Stimulated activated CD8-positive, alpha-beta memory T cell treated with anti-CD3 and anti-CD28 coated beads, Interleukin-12 subunit alpha, Interleukin-12 subunit beta, amount 100 ng/mL, for 4 hours (primary cell): ENCODE results near the gene TGIF2.
A peak's percentile ranks its signal among the peaks of the same experiment; 100 is the strongest.
"Not testable (repeated sequence)": the region's sequence is repeated elsewhere in the genome, so short reads cannot be mapped to it uniquely, and the experiment has no call there.

ENCODE experiments used
- DNase-seq: peaks from one replicate; pipeline ENCODE4 v3.0.0-alpha.2; 2020; ENCODE audit warnings: low read depth

Gene TGIF2

DNA sequence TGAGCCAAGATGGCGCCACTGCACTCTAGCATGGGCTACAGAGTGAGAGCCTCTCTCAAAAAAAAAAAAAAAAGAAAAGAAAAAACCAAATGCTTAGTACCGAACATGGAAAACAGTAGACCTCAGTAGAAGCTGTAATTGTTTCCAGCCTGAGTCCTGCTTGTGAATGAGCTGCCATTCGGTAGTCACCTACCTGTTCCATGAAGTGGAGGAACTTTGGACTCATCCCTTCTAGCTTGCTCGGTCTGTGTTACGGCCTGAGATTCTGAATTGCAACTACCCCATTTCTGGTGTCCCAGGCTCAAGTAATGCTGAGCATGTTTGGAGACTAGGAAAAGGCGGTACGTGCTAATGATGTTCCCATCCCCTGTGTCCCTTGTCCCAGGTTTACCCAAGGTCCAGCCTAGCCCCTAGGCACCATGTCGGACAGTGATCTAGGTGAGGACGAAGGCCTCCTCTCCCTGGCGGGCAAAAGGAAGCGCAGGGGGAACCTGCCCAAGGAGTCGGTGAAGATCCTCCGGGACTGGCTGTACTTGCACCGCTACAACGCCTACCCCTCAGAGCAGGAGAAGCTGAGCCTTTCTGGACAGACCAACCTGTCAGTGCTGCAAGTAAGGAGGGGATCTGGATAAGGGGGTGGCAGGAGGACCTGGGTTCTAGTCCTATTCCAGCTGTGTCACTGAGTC, 5.1 kb downstream of the TGIF2 start:
- no peak for DNase-seq

- DNase-seq = no peak
These were observed 6.7 kb downstream of the TGIF2 start for GRCh38 chr20:36579996-36580545.

- DNase-seq = no peak
These were observed 8.9 kb downstream of the TGIF2 start for GRCh38 chr20:36582322-36582721.

DNA sequence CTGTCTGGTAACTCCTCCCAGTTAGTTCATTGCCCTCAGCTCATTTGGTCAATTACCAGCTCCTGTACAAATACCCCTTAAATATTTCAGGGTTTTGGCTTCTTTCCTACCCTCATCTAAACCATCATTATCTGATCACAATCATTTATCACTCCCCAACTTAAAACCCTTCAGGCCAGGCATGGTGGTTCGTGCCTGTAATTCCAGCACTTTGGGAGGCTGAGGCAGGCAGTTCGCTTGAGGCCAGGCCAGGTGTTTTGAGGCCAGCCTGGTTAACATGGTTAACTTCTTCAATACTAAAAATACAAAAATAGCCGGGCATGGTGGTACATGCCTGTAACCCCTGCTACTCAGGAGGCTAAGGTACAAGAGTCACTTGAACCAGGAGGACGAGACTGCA, 9.4 kb downstream of the TGIF2 start:
- DNase-seq = no peak

DNA sequence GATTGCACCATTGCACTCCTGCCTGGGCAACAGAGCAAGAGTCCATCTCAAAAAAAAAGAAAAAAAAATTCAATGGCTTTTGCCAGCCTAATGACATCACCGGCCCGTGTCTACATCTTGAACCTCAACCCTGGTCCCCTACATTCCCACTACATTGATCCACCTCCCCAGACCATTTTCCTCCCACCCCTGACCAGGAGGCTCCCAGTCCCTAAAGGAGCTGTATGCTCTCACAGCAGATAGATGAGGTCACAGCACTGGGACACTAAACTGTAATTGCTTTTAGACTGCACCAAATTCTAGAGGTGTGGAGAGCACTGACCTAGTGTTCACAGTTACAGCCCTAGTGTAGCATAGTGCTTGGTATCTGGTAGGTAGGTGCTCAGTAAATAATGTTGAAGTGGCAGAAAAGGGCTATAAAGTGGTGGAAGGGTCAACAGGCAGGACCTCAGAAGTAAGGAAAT, 10.7 kb downstream of the TGIF2 start:
- no peak for DNase-seq

DNA sequence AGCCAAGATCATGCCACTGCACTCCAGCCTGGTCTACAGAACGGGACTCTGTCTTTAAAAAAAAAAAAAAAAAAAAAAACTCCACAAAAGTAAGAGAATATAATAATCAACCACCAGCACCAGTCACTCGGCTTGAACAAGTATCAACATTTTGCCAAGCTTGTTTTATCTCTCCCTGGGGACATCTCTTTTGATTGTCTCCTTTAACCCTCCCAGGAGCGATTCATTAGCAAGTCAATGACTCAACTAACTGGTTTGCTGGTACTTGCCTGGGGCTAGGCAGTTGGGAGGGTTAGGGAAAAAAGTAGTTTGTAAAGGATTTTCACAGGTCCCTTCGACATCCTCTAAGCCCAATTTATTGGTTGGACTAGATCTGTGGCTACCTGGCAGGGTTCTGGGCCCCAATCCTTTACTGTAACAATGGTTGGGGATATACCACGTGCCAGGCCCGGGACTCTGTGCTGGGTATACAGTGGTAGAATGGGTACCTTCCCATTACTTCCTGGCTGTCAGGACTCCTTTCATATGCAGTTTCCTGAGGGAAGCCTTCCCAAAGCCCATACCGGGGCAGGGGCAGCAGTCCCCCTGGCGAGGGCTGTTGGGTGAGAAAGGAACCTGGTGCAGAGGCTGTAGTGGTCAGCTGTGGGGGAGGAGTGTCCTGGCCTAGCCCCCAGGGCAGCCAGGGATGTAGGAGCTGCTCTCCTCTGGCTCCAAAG, 12.2 kb downstream of the TGIF2 start:
- no peak for DNase-seq

DNA sequence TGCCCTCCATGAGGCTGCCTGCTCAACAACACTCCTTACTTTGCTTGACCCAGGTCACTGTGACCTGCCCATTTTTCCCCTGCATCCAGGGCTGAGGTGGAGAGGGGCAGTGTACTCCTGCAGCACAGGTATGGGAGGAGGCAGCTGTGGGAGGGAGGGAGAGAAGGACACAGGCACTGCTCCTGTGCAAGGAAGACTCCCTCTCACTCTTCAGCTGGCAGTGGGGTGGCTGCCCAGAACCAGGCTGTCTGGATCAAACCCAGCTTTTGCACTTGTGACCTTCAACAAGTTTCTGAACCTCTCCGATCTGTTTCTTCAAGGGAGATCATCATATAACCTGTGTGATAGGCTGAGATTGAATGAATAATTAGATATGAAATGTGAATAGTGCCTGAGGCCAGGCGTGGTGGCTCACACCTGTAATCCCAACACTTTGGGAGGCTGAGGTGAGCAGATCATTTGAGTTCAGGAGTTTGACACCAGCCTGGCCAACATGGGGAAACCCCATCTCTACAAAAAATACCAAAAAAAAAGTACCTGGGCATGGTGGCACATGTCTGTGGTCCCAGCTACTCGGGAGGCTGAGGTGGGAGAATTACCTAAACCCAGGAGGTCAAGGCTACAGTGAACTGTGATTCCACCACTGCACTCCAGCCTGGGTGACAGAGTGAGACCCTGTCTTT, 14.1 kb downstream of the TGIF2 start:
- DNase-seq = no peak

- no peak for DNase-seq
These were observed 17.9 kb downstream of the TGIF2 start for GRCh38 chr20:36591281-36591680.

- peak; percentile 28 for DNase-seq
These were observed 18.7 kb downstream of the TGIF2 start for GRCh38 chr20:36591854-36592641.

DNA sequence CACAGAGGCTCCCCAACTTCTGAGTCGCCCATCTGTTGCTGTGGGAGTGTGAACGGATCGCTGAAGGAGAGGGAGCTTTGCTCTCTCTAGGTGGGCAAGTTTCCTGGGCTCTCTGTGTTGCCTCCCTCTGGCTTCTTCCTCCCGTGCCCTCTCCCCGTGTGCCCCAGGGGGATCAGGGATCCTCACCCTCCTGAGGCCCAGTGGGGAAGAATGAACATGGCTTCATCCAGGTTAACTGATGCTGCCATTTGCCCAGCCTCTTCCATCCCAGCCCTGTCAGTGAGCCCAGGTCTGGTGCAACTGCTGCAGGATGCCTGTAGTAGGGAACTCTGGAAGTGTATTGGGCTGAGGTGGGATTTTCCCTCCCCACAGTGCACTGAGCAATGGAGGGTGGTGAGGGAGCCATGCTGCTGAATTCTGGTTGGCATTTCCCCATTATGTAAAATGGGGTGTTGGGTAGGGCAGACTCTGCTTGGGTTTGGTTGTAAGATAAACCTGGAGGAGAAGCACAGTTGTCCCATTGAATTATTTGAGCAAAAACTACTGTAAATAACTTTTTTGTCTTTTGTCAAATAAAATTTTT, 20.0 kb downstream of the TGIF2 start:
- no peak for DNase-seq

DNA sequence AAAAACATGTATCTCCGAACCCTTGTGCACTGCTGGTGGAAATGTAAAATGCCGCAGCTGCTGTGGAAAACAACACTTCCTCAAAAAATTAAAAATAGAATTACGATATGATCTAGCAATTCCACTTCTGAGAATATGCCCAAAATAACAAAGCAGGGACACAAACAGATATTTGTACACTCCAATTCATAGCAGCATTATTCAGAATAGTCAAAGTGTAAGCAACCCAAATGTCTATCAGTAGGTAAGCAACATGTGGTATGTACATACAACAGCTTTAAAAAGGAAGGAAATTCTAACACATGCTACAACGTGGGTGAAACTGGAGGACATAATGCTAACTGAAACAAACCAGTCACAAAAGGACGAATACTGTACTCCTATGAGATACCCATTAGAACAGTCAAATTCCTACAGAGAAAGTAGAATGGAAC, 26.5 kb downstream of the TGIF2 start:
- DNase-seq = no peak

- no peak for DNase-seq
These were observed 28.1 kb downstream of the TGIF2 start for GRCh38 chr20:36601540-36601939.

- DNase-seq = peak; percentile 26
These were observed 31.6 kb downstream of the TGIF2 start for GRCh38 chr20:36604952-36605398.

- peak; percentile 99 for DNase-seq
These were observed 32.2 kb downstream of the TGIF2 start, which contains the start of gene RAB5IF for GRCh38 chr20:36605399-36606157. TSS of gene RAB5IF (plus strand) at chr20:36605779. CDS start at chr20:36605952, 173 bp downstream.

DNA sequence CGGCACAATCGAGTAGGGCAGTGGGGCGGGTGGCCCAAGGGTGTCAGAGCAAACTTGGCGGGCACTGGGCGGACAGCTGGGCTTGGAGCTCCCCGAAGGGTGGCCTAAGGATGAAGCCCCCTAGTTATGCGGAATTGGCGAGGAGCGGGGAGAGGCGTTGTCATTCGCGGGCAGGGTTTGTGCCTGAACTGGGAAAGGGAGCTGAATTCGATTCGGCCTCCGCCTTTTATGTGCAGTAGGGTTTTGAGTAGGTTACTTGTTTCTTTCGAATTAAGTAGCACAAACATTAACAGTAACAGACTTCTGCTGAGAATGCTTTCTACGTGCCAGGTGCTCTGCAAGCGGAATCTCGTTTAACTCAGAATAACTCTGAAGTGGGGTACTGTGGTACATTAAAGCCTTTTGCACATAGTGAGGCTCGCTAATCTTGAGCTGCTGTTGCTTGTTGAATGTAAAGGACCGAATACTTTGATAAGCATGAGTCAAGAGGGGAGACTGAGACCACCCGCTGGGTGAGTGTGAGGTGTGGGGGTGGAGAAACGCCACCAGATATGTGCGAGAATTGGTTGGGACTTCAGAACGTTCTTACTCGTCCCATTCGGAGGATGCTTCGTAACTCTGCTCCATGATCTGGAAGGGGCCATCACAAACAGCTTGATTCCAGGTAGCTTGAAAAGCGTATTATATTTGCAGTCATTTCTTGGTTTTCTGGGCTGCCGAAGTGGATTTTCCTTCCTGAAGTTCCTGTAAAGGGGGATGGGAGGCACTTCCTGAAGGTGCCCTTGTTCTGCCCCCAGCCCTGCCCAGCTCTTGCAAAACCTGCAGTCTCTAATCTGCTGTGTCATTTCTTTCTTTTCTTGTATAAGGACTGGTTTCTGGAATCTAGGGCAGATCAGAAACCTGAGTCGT, 33.0 kb downstream of the TGIF2 start:
- no peak for DNase-seq

DNA sequence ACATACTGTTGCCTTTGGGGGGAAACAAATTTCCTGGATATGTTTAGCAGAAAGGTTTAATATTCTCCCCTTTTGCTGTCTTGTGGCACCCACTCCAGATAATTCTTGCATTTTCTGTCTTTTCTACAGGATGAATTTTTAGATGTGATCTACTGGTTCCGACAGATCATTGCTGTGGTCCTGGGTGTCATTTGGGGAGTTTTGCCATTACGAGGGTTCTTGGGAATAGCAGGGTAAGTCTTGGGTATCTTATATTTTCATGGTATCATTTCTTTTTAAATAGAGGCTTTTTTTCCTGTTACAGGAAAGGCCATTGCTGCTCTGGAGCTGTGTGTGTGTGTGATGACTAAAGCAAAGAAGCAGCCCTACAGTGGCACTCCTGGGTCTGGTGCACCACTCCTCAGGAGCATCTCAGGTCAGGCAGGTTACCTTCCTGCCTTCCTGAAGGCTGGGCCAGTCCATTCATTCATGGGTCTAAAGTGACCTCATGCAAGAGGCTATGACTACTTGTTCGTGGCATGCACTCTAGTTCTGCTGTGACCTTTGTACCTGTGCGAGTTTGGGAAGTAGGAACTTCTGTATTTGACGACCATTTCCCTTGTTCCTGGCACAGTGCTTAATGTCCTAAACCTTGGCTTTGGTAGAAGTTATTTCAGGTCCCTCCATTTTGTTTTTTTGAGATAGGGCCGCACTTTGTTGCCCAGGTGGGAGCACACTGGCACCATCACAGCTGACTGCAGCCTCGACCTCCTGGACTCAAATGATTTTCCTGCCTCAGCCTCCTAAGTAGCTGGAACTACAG, 34.4 kb downstream of the TGIF2 start:
- no peak for DNase-seq

DNA sequence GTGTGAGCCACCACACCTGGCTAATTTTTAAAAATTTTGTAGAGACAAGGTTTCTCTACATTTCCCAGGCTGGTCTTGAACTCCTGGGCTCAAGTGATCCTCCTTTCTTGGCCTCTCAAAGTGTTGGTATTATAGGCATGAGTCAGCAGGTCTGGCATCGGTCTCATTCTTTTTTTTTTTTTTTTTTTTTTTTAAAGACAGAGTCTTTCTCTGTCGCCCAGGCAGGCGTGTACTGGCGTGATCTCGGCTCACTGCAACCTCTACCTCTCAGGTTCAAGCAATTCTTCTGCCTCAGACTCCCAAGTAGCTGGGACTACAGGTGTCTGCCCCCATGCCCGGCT, 35.0 kb downstream of the TGIF2 start:
- DNase-seq = not testable (repeated sequence)

- no peak for DNase-seq
These were observed 38.2 kb downstream of the TGIF2 start for GRCh38 chr20:36611625-36612024.

- no peak for DNase-seq
These were observed 40.6 kb downstream of the TGIF2 start for GRCh38 chr20:36613974-36614373.
